ENCODE data around the gene KLHL25. TPM values are rescaled to one million over a fixed set of nuclear protein-coding genes. Genes with fewer than 3 reads are reported as not detected.
A peak's percentile ranks its signal among the peaks of the same experiment; 100 is the strongest.

The KLHL25 gene
- total and polyA plus RNA-seq, 2 of the 13 experiments (the other 11 are each of a cell fraction or from before 2014, with no cell fraction given): 3.7 to 8.2 TPM

GRCh38 chr15:85800478-85801123 lies 5.9 kb upstream of the KLHL25 start (continued):
- TF ChIP-seq ZSCAN22 (CRISPR knock-in tag; IDR thresholded peaks at IDR 0.05): no peak
- TF ChIP-seq NCOA5 (CRISPR knock-in tag; IDR thresholded peaks at IDR 0.05): no peak
- TF ChIP-seq, protein P1, sequence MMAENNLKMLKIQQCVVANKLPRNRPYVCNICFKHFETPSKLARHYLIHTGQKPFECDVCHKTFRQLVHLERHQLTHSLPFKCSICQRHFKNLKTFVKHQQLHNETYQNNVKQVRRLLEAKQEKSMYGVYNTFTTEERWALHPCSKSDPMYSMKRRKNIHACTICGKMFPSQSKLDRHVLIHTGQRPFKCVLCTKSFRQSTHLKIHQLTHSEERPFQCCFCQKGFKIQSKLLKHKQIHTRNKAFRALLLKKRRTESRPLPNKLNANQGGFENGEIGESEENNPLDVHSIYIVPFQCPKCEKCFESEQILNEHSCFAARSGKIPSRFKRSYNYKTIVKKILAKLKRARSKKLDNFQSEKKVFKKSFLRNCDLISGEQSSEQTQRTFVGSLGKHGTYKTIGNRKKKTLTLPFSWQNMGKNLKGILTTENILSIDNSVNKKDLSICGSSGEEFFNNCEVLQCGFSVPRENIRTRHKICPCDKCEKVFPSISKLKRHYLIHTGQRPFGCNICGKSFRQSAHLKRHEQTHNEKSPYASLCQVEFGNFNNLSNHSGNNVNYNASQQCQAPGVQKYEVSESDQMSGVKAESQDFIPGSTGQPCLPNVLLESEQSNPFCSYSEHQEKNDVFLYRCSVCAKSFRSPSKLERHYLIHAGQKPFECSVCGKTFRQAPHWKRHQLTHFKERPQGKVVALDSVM (CRISPR knock-in tag; IDR thresholded peaks at IDR 0.05): no peak
- TF ChIP-seq ZNF335 (CRISPR knock-in tag; IDR thresholded peaks at IDR 0.05): 0 out of 2 replicates have a peak, but pooled peaks have one; percentile 38
- TF ChIP-seq DPF2 (CRISPR knock-in tag; IDR thresholded peaks at IDR 0.05; ENCODE audit: borderline replicate concordance, low read depth): no peak
- no peak for TF ChIP-seq ZNF383 (CRISPR knock-in tag; IDR thresholded peaks at IDR 0.05; ENCODE audit: borderline replicate concordance)
- TF ChIP-seq ZNF597 (CRISPR knock-in tag; IDR thresholded peaks at IDR 0.05): no peak
- TF ChIP-seq ZNF576 (CRISPR knock-in tag; IDR thresholded peaks at IDR 0.05): no peak
- TF ChIP-seq ZNF782 (CRISPR knock-in tag; IDR thresholded peaks at IDR 0.05; ENCODE audit: borderline replicate concordance): no peak
- no peak for TF ChIP-seq PPARG (CRISPR knock-in tag; conservative IDR thresholded peaks at IDR 0.05)
- TF ChIP-seq BORCS8-MEF2B (CRISPR knock-in tag; IDR thresholded peaks at IDR 0.05): no peak
- TF ChIP-seq PCBP2 (optimal IDR thresholded peaks at IDR 0.05; ENCODE audit: low read depth, low read length, poor library complexity, severe bottlenecking): no peak
- no peak for TF ChIP-seq ZMYM4 (CRISPR knock-in tag; IDR thresholded peaks at IDR 0.05)
- TF ChIP-seq, protein P2, sequence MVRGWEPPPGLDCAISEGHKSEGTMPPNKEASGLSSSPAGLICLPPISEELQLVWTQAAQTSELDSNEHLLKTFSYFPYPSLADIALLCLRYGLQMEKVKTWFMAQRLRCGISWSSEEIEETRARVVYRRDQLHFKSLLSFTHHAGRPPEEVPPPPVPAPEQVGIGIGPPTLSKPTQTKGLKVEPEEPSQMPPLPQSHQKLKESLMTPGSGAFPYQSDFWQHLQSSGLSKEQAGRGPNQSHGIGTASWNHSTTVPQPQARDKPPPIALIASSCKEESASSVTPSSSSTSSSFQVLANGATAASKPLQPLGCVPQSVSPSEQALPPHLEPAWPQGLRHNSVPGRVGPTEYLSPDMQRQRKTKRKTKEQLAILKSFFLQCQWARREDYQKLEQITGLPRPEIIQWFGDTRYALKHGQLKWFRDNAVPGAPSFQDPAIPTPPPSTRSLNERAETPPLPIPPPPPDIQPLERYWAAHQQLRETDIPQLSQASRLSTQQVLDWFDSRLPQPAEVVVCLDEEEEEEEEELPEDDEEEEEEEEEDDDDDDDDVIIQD (CRISPR knock-in tag; IDR thresholded peaks at IDR 0.05; ENCODE audit: low read depth): peak; percentile 33; the same call in 1 of the 2 replicates
- TF ChIP-seq ATF3 (CRISPR knock-in tag; IDR thresholded peaks at IDR 0.05): peak; percentile 73; the same call in 1 of the 2 replicates
- no peak for TF ChIP-seq ZNF652 (CRISPR knock-in tag; IDR thresholded peaks at IDR 0.05; ENCODE audit: borderline replicate concordance, low read depth)
- no peak for TF ChIP-seq ZNF33A (CRISPR knock-in tag; IDR thresholded peaks at IDR 0.05; ENCODE audit: borderline replicate concordance)
- TF ChIP-seq MIER2 (CRISPR knock-in tag; IDR thresholded peaks at IDR 0.05): no peak
- no peak for TF ChIP-seq ZBTB34 (CRISPR knock-in tag; IDR thresholded peaks at IDR 0.05)
- TF ChIP-seq EP300 (IDR thresholded peaks at IDR 0.05; ENCODE audit: low read depth in 2 of 2, low read length in 2 of 2): no peak
- TF ChIP-seq EP300 (CRISPR knock-in tag; IDR thresholded peaks at IDR 0.05; ENCODE audit: borderline replicate concordance): no peak
- no peak for TF ChIP-seq EZH2 (conservative IDR thresholded peaks at IDR 0.05; ENCODE audit: low read depth, low read length)
- TF ChIP-seq BATF2 (CRISPR knock-in tag; IDR thresholded peaks at IDR 0.05): no peak

All from HepG2 (cell line).